HG02973 (cell line): ENCODE measurements around the gene AMFR.

Experiments
- ATAC-seq: cut with Tn5 transposase; IDR thresholded peaks from one replicate; pipeline ENCODE4 v1.9.1; 2021; ENCODE audit warnings: moderate library complexity; ENCODE audit not compliant: unreplicated experiment

The AMFR gene

GRCh38 chr16:56349086-56349415 lies 76.3 kb downstream of the AMFR start:
- ATAC-seq, result no peak

- ATAC-seq, result no peak
Observed at GRCh38 chr16:56348168-56349085, 76.9 kb downstream of the AMFR start.

DNA sequence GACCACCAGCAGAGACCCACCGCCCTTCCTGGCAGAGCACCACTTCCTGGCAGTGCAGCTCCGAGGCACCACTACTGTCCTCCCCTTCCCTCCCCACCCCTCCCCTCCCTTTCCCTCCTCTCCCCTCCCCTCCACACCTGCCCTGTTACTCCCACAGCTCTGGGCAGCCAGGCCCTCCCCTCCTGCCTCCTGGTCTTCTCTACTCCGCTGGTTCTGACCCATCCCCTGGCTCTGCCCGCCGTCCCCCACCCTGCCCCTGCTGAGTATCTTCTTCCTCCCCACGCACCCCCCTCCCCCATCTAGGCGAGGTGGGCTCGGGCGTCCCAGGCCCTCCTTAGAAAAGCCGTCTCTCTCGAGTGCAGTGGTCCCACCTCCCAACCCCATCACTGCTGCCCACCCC lies 77.7 kb downstream of the AMFR start:
- no peak for ATAC-seq

GRCh38 chr16:56347166-56347565 lies 78.2 kb downstream of the AMFR start:
- no peak for ATAC-seq

DNA sequence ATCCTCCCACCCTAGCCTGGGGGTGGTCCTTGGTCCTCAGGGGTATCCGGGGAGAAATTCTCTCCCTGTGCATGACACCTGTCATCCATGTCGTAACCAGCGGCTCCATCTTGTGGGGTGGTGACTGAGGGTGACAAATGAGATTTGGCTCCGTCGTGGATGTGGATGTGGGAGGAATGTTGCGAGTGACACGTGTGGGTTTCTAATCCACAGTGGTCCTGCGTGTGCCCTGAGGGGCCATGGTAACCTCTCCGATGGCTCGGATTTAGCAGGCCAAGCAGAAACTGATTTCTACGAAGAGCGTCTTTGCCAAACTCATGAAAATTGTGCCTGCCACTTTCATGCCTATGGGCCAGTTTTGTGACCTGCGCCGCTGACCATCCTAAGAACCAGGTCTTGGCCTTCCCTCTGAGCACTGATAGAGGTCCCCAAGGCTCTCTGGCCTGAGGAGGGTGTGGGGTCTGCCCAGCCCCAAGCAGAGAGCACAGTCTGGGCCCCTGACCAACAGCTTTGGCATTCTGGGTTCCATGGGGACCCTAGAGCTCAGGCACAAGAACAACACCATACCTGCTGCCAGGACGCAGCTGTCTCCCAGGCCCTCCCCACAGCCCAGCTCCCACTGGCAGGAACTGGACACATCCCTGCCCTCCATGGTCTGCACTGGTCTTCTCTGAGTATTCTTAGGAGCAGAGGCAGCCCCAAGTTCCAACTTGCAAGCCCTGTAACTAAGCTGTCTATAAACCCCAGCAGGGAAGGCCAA lies 79.0 kb downstream of the AMFR start:
- ATAC-seq, result no peak

GRCh38 chr16:56345406-56346050 lies 79.8 kb downstream of the AMFR start:
- no peak for ATAC-seq

DNA sequence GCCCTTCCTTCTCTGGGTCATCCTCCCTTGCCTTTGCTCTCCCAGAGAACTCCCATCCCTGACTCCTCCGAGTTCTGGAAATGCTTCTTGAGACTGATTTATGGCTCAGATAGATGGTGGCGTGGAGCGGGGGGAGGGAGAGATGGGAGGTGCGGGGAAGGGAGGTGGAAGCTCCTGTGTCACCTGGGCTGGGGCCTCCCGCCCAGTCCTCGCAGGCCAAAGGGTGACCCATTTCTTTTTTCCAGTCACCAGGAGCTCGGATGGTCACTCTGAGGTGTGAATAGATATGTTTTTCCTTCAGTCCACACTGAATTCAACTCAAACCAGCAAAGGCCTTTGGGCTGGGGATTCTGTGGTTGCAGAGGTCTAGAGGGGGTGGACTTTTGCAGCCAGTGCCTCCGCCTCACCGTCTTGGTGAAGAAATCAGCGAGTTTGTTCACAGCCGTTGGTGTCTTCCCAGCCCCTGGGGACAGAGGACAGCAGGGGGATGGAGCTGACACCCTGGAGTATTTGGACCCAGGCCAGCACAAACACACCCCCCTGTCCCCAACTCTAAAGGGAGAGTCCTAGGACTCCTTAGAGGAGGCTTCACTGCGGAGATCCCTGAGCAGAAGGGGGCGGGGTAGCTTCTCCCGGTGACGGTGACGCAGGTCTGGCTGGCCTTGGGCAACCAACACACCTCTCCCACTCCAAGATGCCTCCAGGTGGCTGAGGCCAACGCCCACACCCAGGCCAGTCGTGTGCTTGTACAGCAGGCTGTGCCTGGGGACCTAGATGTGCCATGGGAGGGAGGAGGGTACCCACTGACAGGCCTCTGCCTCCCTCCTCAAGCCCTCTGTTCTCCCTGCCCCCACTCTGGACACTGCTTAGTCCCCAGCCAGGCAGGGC lies 80.6 kb downstream of the AMFR start:
- no peak for ATAC-seq

DNA sequence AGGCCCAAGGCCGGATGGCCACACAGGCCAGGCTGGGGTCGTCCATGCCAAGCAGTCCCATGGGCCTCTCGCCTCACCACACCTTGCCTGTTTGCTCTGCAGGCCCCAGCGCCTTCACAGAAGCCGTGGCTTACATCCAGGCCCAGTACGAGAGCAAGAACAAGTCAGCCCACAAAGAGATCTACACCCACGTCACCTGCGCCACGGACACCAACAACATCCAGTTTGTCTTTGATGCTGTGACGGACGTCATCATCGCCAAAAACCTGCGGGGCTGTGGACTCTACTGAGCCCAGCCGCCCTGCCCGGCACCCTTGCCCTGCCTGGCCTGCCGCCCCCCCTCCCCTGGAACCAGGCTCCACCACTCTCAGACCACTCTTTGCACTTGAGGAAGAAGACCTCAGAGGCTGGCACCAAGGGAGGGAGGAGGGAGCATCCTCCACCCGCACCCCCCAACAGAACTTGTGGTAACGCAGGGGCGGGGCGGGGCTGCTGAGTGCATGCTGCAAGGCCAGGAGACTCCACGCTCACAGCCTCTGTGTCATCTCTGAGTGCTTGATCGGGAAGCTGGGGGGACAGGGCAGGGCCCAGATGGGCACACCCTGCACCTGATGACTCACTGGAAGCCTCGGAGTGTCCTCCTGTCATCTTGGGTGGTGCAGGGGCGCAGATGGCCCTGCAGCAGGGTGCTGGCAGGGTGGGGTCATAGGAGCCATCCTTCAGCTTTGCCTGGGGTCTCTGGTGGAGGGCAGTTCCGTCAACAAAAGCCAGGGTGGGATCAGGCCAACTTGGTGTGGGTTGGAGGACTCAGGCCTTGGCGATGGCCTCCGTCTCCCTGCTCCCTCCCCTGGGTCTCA lies 81.5 kb downstream of the AMFR start:
- ATAC-seq, result no peak

DNA sequence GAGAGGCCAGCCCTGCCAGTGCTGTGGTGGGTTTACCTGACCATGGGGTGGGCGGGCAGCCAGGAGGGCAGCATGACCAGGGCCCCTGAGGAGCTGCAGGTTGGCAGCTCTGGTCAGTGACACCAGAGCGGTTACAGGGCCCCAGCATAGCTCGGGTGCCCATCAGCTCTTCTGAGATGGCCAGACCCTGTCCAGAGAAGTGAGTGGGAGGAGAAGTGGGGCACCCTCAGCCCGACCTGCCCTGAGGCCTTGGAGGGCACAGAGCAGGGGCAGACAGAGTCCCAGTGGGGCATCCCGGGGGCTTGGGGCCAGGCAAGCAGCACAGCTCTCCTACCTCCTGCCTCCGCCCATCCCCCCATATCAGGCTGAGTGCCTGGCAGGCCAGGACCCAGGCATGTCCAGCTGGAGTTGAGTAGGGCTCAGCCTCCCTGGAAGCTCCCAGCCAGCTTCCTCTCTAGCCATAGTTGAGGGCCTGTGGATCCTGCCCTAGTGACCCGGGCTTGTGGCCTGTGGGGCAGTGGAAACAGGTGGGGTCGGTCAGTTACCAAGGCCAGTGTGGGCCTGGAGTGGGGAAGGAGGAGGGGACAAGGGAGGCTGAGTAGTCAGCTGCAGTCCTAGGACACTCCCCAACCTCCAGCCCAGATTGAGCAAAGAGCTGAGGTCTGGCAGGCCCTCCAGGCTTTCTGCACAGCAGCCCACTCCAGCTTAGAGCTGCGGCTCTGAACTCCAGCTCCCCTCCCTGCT lies 83.5 kb downstream of the AMFR start:
- ATAC-seq, result no peak

- no peak for ATAC-seq
Observed at GRCh38 chr16:56340864-56341365, 84.4 kb downstream of the AMFR start.

GRCh38 chr16:56340416-56340815 lies 84.9 kb downstream of the AMFR start:
- ATAC-seq, result no peak

DNA sequence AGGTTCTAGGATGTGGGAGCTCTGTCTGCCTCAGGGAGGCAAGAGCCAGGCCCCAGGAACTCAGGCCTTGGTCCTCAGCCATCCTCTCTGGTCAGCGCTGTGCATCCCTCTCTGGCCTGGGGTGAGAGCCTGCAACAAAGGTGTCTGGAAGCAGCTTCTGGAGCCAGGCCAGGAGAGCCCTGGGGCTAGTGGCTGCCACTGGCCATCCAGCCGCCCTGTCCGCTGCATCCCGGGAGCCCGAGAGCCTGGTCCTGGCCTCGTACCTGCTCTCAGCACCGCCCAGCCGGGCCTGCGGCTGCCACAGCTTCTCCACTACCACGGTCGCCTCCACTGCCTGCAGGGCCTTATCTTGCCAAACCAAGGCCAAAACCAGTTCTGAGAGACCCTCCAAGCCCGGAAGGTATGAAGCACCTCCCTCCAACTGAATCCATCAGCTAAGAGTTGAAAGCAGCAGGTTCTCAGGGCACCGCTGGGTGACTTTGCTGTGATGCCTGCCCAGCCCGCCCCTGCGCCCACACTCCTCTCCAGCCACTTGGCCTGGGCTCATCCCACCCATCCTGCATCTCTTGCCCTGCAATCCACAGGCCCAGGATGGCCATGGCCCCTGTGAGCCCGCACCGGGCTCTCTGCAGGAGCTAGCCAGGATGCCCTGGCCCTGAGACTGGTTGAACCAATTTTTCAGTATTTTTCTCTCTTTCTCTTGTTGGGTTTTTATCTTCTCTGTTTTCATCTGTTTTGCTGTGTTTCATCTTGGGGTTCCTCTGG lies 85.7 kb downstream of the AMFR start:
- ATAC-seq, result no peak

DNA sequence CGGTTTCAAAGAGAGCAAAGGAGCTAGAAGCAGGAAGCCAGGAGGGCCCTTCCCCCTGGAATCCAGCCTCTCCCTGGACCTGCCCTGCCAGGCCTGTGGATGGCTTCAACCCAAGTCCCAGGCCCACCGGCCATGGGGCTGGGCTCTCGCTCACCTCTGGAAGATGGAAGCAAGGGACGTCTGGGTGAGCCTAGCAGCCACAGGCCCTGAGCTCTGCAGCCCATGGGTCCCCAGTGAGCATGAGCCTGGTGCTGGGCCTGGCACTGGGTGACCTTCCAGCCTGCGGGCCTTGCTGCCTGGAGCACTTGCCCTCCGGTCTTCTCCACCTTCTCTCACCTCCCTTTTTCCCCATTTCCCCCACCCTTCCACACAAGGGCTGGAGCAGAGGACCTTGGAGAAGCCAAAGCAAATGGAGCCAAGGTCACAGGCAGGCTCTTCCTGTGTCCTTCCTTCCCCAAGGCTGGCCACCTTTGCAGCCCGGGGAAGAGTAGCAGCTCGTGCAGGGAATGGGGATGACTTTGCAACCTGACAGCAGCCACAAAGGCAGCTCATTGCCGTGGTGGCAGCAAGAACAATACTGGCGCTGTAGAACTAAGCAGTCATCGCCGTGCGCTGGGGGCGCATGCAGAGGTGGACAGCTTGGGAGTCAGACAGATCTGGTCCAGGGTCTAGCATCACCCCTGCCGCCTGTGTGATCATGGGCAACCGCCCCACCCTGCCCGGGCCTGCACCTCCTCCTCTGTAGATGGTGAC lies 86.6 kb downstream of the AMFR start:
- no peak for ATAC-seq

DNA sequence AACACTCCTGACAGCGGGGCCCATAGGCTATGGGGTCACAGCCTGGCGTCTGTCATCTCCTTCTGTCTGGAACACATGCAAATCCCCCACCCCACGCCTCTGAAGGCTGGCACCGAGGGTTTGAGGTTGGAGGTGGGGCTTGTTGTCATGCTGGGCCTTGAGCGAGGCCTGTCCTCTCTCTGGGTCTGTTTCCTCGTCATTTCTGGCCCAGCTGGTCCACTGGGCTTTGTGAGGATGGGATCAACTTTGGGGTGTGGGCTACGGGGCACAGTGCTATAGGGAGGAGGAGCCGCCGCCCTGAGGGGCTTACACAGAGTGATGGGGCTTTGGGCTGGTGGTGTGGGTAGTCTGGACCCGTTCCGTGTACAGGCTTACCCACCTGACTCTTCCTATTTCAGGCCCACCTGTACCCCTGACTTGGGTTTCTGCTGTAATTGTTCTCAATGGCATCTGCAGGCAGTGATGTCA lies 87.5 kb downstream of the AMFR start:
- ATAC-seq, result no peak

DNA sequence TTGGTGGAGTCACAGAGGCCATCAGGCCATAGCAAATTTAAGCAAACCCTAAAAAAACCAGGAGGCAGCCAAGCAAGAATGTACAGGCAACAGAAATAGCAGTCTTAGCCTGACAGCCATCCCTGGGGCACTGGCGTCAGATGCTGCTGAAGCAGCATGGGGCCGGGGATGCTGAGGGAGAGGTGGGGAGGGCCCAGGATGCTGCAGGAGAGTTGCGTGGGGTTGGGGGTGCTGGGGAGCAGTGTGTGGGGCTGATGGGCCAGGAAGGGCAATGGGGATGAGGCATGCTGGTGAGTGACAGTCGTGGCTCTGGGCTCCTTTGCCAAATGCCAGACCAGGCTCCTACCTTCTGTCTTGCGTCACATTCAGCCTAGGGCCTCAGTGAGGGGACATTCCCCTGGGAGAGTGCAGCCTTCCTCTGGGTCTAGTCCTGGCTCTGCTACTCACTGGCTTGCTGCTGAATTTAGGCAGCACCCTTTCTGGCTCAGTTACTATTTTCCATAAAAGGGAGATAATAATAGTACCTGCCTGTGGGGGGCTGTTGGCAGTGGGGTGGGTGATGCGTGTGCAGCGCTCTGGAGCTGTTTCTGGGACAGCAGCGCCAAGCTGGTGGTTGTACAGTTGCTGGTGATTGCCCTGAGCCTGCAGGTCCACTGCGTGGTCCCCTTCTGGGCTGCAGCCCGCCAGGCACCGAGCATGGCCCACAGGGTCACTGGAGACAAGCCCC lies 88.1 kb downstream of the AMFR start:
- ATAC-seq, result no peak

DNA sequence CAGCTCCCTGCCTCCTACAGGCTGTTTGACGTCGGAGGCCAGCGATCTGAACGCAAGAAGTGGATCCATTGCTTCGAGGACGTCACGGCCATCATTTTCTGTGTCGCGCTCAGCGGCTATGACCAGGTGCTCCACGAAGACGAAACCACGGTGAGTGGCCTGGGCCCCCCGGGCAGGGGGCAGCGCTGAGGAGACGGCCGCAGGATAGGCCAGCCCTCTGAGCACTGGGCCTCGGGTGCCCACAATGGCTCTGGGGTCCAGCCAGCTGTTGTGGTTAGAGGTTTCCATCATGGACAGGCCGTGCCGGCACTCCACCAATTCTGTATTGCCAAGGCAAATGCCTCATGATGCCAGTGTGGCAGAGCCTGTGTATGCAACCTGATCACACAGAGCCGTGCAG lies 88.6 kb downstream of the AMFR start:
- no peak for ATAC-seq
